Ureter (tissue), 1 donor: ENCODE results near the gene TMEM38A. TPM values are rescaled to one million over a fixed set of nuclear protein-coding genes. Genes with fewer than 3 reads are reported as not detected.
"Not testable (repeated sequence)": the region's sequence is repeated elsewhere in the genome, so short reads cannot be mapped to it uniquely, and the experiment has no call there.

ENCODE experiments used
- DNase-seq: peaks from one replicate; pipeline ENCODE4 v3.0.0-alpha.2; 2020; ENCODE audit warnings: low spot score
- total RNA-seq: library from RNA; stranded (reverse); gene quantifications from one replicate; pipeline ENCODE4 v1.2.4, GENCODE V29; 2023
- donor health status: DM: yes; HTN: yes; CAD: no.

The TMEM38A gene
- total RNA-seq, 1 donor from 2014 or later = 3.2 TPM

DNA sequence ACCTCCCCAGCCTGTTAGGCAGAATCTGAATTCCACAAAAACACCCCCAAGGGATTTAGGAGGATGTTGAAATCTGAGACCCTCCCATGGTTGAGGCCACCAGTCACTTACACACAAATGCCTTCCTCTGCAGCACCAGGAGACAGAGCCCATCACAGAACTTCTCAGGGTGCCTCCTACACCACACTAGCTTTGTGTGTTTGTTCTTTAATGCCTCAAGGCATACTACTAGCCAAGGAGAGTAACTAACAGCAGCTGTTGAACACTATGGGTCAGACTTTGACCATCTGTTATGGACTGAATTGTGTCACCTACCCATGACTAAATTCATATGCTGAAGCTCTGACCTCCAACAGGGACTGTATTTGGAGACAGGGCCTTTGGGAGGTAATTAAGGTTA, 23.4 kb upstream of the TMEM38A start:
- no peak for DNase-seq

DNA sequence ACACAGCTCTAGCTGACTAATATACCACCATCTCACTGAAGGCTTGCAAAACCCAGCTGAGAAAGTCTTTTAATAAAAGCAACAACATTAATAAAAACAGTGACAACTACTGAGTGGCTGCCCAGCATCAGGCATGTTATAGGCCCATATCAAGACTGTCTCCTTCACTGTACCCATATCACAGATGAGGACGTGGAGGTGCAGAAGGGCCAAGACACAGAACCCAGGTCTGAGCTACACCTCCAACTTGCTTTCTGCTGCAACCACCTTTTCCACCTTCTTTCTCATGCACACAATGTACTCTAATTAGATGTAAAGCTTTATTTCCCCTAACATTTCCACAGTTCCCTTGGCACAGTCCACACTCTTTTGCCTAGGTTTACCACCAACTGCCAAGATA, 22.3 kb upstream of the TMEM38A start:
- no peak for DNase-seq

DNA sequence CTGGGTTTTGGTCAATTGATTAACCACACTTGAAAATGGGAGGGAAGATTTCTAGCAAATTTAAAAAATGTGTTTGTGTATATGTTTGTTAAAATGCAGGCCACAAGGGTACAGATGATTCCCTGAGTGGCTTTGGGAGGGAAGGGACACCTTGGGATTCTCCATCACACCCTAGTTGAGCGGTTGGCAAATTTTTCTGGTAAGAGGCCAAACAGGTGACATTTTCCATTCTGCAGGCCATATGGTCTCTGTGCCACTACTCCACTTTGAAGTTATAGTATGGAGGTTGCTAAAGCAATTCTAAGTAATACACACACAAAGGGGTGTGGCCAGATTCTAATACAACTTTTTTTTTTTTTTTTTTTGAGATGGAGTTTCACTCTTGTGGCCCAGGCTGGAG, 20.0 kb upstream of the TMEM38A start:
- DNase-seq = no peak

DNA sequence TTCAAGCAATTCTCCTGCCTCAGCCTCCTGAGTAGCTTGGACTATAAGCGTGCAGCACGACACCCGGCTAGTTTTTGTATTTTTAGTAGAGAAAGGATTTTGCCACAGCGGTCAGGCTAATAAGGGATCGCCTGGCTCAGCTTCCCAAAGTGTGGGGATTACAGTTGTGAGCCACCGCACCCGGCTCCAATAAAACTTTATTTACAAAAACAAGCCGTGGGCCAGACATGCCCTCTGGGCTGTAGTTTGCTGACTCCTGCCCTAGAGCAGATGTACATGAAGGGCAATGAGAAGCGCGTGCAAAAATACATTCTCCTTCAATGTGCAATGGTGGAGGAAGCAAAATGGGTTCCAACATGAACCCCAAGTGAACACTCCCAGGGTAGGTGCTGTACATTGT, 19.2 kb upstream of the TMEM38A start:
- no peak for DNase-seq

DNA sequence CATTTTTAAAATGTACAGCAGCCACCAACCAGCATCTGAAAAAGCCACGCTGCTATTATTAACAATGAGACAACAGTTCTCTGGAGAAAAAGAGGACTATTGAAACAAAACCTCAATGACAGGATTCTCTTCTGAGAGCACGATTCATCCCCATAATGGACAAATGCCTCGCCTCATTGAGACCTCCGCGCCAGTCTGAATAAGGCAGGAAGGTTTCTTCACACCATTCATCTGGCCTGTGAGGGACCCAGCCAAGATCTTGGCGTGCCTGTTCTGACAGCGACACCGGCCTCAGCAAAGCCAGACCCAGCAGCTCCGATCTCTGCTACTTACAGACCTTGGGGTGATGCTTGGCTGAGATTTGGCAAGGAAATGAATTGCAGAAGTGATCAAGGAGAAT, 15.8 kb upstream of the TMEM38A start:
- no peak for DNase-seq

DNA sequence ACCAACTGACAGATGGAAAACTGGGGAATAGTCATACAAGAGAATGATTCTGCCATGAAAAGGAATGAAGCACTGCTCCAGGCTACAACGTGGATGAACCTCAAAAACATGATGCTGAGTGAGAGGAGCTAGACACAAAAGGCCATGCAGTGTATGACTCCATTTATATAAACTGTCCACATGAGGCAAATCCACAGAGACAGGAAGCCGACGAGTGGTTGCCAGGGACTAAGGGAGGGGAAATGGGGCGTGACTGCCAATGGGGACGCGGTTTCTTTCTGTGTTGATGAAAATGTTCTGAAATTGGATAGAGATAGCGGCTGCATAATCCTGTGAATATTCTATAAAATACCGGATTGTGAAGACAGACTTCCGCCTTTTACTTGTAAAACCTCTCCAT, 11.2 kb upstream of the TMEM38A start:
- no peak for DNase-seq

DNA sequence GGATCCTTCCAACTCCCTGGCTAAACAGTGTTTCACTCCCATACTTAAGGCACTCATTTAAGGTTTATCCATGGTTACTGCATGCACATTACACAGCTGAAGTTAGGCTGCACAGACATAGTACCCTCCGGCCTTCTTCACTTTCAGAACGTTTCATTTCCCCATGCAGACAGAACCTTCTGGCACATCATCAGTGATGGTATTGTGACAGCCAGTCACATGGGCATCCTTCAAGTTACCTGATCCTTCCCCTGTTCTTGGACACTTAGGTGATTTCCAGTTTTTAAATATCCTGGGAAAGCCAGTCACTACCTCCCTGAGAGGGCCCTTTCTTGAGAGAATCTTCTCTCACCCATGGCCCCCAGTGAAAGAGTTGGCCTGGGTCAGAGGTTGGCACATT, 10.1 kb upstream of the TMEM38A start:
- no peak for DNase-seq

DNA sequence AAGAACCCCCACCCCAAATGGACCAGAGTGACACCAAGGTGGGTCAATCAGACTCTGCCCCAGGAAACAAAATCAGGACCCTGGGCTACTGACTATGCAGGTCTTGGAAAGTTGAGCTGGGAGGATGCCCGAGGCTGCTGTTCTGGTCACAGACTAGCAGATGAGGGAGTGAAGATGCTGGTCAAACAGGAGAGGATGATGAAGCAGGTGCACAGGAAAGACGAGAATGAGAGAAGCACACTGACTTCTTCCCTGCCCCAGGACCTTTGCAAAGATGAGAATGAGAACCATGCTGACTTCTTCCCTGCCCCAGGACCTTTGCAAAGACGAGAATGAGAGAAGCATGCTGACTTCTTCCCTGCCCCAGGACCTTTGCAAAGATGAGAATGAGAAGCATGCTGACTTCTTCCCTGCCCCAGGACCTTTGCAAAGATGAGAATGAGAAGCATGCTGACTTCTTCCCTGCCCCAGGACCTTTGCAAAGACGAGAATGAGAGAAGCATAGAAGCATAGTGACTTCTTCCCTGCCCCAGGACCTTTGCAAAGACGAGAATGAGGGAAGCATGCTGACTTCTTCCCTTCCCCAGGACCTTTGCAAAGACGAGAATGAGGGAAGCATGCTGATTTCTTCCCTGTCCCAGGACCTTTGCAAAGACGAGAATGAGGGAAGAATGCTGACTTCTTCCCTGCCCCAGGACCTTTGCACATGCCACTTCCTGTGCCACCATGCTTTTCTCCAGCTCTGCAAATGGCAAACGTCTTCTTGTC, 9.3 kb upstream of the TMEM38A start:
- not testable (repeated sequence) for DNase-seq

DNA sequence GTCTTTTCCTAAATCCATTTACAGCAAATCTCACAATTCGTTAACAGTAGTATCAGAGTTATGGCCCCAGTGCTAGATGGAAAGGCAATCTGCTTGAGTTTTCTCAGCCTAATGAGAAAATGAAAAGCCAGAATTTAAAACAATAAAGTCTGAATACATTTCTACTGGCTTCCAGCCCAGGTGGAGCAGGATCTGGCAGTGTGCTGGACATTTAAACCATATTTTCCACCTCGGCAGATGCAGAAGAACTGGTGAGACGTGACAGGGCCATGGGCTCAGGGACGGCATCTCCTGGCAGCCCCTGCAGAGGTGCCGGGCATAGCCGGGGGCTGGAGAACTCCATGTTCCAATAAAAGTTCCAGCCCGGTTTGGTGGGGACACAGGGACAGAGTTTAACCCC, 8.1 kb upstream of the TMEM38A start:
- no peak for DNase-seq

DNA sequence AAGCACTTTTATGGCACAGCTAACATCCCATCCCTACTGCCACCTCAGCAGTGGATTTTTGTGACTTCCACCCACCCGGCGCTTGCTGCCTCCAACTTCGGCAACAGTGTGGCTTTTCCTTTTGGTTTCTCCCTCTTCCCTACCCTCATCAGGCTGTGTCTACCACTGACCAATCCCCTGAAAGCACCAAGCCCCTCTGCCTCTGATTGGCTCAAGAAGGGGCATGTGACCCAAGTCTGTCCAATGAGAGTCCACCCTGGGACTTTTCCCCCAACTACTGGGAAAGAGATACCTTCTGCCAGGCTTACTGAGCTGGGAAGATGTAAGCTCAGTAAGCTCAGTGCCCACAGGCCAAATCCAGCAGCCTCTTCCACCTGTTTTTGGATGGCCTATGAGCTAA, 6.8 kb upstream of the TMEM38A start:
- DNase-seq = no peak

DNA sequence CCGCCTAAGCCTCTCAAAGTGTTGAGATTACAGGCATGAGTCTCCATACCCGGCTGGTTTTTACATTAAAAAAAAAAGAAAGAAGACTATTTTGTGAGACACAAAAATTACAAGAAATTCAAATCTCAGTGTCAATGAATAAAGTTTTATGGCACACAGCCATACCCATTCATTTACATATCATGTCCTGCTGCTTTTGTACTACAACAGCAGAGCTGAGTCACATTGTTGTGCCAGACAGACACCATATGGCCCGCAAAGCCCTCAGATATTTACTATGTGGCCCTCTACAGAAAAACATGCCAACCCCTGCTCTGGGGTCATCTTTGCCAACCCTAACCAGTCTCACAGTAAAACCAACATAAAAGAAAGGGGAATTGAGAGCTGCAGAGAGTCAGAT, 6.3 kb upstream of the TMEM38A start:
- DNase-seq = no peak

DNA sequence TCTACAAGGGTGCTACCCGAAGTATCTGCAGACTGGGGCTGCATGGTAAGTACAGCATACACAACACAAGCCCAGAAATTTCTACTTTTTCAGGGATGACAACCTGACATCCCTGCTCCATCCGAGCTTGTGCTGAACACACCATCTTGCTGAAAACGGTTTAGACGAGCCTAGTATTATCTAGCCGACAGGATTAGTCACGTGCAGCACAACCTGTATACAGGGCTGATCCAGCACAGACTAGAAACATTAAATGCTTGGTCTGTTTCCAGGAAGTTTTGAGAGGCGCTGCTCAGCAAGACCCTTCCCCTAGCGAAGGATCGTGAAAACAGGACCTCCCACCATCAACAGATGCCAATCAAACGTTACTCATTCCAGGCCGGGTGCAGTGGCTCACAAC, 5.2 kb upstream of the TMEM38A start:
- no peak for DNase-seq

DNA sequence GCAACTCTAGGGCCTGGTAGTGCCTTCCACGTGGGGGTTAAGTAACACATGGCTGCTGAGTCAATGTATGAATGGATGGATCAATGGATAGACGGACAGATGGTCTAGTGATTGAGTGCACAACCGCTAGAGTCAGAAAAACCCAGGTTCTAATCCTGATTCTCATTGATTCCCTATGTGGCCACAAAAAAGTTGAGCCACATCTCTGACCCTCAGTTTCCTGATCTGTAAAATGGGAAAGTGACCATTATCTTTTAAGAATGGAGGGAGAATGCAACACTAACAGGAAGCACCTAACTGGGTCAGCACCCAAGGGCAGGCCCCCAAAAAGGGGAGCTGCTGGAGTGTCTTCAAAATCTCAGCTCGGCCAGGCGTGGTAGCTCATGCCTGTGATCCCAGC, 3.6 kb upstream of the TMEM38A start:
- no peak for DNase-seq

DNA sequence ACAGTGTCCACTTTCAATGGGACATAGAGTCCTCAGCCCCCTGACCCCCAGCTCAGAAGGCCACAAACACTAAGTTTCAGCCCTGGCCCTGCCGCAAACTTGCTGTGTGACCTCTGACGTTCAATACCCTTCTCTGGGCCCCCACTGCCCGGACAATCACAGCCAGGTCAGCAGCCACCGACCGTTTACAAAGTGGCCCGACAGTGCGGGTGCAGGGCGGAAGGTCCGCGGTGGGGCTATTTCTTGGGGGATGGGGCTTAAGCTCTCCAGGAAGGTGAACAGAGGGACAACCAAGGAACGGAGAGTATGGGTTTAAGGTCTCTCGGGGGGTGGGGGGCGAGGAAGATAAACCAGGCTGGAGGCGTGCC, 1.5 kb upstream of the TMEM38A start:
- no peak for DNase-seq

DNA sequence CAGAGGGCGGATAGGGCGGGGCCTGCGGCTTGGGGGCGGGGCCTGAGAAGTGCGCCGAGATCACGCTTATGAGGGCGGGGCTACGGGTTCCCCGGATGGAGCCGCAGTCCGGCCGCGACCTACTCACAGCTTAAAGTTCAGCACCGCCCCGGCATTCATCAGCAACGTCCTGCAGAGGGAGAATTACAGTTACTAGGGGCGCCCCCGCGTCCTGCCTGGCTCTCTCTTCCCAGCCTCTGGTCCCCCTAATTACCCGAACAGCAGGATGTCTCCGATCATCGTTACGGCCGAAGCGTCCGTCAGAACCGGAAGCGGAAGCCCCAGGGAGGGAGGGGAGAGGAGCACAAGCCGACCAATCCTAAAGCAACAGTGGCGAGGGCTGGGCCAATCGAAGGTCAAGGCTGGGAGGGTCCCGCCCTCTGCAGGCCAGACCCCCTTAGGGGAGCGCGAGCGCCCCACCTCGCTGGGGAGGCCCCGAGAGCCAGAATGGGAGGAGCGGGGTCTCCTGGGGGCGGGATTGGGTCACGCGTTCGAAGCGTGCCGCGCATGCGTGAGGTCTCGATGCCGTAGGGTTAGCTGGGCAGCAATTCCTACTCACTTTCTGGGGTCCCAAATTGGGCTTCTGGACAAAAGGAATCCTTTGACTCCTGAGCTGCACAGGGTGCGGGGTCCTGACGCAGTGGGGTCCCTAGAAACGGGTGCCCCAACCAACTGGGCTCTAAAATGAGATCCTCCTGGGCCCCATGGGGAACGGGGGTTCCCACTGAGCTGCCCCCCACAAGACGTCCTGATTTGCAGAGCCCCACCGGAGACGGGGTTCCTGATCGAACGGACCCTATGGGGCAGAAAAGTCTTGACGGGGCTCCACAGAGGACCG, 869 bp upstream of the TMEM38A start, which contains the start of gene SMIM7:
SMIM7 (minus strand) TSS at position 313 of the 877 bp plus-strand sequence; CDS start at position 279, 34 bp downstream.
- peak; percentile 99 for DNase-seq

DNA sequence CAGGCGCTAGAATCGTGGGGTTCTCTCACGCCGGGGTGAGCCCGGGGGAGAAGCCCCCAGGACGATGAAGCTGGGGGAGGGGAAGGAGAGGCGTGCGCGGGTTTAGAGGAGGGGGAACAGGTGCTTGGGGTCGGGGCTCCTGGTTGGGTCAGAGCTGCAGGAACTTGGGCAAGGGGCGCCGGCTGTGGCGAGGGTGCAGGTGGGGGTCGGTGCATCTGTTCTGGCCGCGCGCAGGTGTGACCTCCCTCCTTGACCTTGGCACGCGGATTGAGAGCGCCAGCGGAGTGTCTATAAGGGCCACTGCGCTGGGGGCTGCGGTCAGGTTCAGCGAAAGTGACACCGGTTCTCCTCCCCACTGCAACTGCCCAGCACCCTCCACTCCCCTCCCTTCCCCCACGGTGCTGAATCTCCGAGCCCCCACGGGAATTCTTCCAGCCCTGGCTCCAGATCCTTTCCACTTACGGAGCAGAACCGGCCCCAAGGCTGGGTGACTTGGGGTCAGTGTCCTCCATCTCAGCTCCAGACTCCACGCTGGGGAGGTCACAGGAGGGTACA, 618 bp downstream of the TMEM38A start:
- peak; percentile 49 for DNase-seq

DNA sequence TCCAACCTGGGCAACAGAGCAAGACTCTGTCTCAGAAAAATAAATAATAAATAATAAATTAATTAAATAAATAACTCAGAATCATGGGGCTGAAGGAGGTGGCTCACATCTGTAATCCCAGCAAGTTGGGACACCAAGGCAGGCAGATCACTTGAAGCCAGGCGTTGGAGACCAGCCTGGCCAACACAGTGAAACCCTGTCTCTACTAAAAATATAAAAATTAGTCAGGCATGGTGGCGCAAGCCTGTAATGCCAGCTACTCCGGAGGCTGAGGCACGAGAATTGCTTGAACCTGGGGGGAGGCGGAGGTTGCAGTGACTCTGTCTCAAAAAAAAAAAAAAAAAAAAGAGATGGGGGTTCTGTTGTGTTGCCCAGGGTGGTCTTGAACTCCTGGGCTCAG, 7.2 kb downstream of the TMEM38A start:
- no peak for DNase-seq

DNA sequence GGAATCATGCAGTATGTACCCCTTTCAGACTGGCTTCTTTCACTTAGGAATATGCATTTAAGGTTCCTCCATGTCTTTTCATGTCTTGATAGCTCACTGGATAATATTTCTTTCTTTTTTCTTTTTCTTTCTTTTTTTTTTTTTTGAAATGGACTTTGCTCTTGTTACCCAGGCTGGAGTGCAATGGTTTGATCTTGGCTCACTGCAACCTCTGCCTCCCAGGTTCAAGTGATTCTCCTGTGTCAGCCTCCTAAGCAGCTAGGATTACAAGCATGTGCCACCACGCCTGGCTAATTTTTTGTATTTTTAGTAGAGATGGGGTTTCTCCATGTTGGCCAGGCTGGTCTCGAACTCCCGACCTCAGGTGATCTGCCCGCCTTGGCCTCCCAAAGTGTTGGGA, 7.8 kb downstream of the TMEM38A start:
- not testable (repeated sequence) for DNase-seq

DNA sequence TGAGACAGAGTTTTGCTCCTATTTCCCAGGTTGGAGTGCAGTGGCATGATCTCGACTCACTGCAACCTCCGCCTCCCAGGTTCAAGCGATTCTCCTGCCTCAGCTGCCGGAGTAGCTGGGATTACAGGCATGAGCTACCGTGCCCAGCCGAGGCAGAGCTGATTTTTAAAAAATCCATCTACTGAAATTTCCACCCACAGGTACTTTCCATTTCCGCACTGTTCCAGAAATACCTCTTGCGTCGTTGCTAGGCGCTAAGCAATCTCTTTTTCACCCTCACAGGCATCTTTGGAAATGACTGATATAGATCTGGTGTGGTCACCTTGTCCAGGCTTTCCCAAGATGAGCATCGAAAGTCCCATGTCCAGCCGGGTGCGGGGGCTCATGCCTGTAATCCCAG, 9.4 kb downstream of the TMEM38A start:
- no peak for DNase-seq

DNA sequence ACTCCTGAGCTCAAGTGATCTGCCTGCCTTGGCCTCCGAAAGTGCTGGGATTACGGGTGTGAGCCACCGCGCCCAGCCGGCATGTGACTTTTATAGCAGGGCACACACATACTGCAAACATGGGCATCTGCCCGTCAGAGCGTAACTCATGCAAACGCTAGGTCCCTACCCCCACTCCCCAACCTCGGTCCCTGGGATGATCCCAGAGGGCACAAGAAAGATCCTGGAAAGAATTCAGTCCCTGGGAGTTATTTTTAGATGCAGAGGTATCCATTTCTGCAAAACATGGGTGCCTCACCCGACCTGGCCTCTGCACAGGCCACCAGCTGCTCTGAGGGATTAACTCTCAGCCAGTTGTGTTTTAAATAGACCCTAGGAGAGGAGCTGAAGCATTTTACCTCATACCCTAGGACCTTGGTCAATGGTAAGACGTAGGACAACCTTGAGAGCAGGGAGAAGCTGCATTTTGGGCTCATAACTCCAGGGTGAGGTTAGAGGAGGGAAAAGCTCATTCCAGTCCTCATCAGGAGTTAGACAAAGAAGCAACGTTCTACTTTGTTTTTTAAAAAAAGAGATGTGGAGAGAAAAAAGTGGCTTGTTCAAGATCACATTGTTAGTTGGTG, 10.8 kb downstream of the TMEM38A start:
- DNase-seq = no peak

DNA sequence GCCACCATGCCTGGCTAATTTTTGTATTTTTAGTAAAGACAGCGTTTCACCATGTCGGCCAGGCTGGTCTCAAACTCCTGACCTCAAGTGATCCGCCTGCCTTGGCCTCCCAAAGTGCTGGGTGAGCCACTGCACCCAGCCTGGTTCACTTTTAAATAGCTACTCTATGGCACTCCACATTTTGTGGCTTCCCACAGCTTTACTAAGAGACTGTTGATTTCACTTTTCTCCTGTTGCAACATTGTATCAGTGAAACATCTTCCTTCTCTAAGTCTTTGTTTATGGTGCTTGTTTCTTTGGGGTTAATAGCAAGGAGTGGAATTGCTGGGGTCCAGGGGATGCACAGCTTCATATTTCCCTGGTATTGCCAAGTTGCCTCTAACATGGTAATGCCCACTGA, 12.3 kb downstream of the TMEM38A start:
- no peak for DNase-seq

DNA sequence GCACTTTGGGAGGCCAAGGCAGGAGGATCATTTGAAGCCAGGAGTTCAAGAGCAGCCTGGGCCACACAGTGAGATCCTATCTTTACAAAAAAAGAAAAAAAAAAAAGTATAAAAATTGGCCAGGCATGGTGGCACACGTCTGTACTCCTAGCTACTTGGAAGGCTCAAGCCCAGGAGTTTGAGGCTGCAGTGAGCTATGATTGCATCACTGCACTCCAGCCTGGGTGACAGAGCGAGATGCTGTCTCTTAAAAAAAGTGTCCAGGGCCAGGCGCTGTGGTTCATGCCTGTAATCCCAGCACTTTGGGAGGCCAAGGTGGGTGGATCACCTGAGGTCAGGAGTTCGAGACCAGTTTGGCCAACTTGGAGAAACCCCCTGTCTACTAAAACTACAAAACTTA, 12.9 kb downstream of the TMEM38A start:
- not testable (repeated sequence) for DNase-seq
